ENCODE data around the gene PLEKHH2. TPM values are rescaled to one million over a fixed set of nuclear protein-coding genes. Genes with fewer than 3 reads are reported as not detected.
"Not testable (repeated sequence)": the region's sequence is repeated elsewhere in the genome, so short reads cannot be mapped to it uniquely, and the experiment has no call there.

The PLEKHH2 gene
- total RNA-seq, 2 donors from 2014 or later, result 0.26 TPM; not detected in 1

DNA sequence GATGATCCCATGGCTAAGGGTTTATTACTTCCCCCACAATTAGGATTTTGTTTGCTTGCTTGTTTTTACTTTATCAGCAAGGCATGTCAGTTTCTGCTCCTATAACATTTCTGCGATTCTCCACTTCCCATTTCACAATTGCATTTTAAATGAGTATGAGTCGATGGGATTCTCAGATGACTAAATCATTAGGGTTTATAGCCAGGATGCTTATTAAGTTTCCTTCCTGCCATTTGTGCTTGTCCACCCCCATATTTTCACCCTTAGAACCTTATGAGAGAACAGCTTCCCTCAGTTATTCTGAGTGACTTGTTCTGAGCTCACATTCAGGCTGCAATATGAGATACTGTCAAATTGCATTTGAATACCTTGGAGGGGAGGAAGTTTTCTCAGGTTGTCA is 77.1 kb downstream of the PLEKHH2 start:
- DNase-seq (ENCODE audit: low spot score) (no peak), ATAC-seq (no peak)
- H3K27me3 Mint-ChIP-seq, result peaks cover 15 to 59% of the 10 kb centered on the region in 2 donors
- H3K27ac Mint-ChIP-seq, result no peak overlapping the region
- H3K4me1 Mint-ChIP-seq (ENCODE audit: low read depth in 2 of 2), result no peaks in the 10 kb centered on the region
- no peaks in the 10 kb centered on the region for H3K36me3 Mint-ChIP-seq
- no peaks in the 10 kb centered on the region for H3K9me3 Mint-ChIP-seq
- H3K4me3 Mint-ChIP-seq, result no peak overlapping the region

- DNase-seq (ENCODE audit: low spot score) (no peak), ATAC-seq (no peak)
- Mint-ChIP-seq H3K4me3 (no peak overlapping the region), H3K9me3 (no peaks in the 10 kb centered on the region), H3K36me3 (no peaks in the 10 kb centered on the region), H3K27me3 (peaks cover 15 to 47% of the 10 kb centered on the region in 2 donors), H3K27ac (no peak overlapping the region), H3K4me1 (ENCODE audit: low read depth in 2 of 2) (no peaks in the 10 kb centered on the region)
Measured at GRCh38 chr2:43715300-43716098, 78.4 kb downstream of the PLEKHH2 start.

DNA sequence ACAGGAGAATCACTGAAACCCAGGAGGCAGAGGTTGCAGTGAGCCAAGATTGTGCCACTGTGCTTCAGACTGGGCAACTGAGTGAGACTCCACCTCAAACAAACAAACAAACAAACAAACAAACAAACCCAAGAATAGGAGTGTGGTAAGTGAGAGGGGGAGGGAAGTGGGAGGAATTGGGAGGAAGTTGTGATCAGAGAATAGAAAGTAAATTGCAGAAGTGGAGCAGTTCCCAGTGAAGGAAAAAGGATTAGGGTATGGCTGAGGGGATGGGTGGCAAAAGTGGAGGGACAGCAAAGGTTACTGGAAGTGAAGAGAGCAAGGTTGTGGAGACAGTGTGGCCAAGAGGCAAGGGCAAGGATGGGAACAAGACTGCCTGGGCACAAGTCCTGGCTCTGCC is 80.3 kb downstream of the PLEKHH2 start:
- ATAC-seq, result peak in 1 of 2 donors; percentile 6
- Mint-ChIP-seq H3K27me3 (peaks cover 20 to 39% of the 10 kb centered on the region in 2 donors), H3K9me3 (no peaks in the 10 kb centered on the region), H3K27ac (no peak overlapping the region), H3K36me3 (no peaks in the 10 kb centered on the region), H3K4me3 (no peak overlapping the region), H3K4me1 (ENCODE audit: low read depth in 2 of 2) (no peaks in the 10 kb centered on the region)
- no peak for DNase-seq (ENCODE audit: low spot score)

- ATAC-seq (no peak), DNase-seq (ENCODE audit: low spot score) (no peak)
- H3K27ac Mint-ChIP-seq, result no peak overlapping the region
- peaks cover 24 to 39% of the 10 kb centered on the region in 2 donors for H3K27me3 Mint-ChIP-seq
- H3K36me3 Mint-ChIP-seq, result no peaks in the 10 kb centered on the region
- no peak overlapping the region for H3K4me3 Mint-ChIP-seq
- no peaks in the 10 kb centered on the region for H3K9me3 Mint-ChIP-seq
- no peaks in the 10 kb centered on the region for H3K4me1 Mint-ChIP-seq (ENCODE audit: low read depth in 2 of 2)
Measured at GRCh38 chr2:43718530-43719124, 81.6 kb downstream of the PLEKHH2 start.

- DNase-seq (ENCODE audit: low spot score) (no peak), ATAC-seq (peak in 1 of 2 donors; percentile 48)
- Mint-ChIP-seq H3K9me3 (no peaks in the 10 kb centered on the region), H3K4me3 (no peak overlapping the region), H3K27ac (no peak overlapping the region), H3K4me1 (ENCODE audit: low read depth in 2 of 2) (no peaks in the 10 kb centered on the region), H3K36me3 (no peaks in the 10 kb centered on the region), H3K27me3 (peaks cover 13 to 15% of the 10 kb centered on the region in 2 donors)
Measured at GRCh38 chr2:43724728-43725526, 87.9 kb downstream of the PLEKHH2 start.

DNA sequence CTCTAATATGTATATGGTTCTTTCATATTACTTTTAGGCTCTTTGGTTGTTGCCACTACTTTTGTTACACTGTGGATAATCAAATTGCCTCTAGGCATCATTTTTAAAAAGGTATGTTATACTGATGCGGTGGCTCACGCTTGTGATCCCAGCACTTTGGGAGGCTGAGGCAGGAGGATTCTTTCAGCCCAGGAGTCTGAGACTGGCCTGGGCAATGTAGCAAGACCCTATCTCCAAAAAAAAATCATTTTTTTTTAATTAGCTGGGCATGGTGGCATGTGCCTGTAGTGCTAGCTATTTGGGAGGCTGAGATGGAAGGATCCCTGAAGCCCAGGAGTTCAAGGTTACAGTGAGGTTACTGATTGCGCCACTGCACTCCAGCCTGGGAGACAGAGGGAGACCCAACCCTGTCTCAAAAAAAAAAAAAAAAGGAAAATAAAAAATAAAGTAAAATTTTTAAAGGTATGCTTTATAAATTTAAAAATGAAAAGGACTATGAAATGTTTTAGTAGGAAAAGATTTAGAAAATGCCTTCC is 88.7 kb downstream of the PLEKHH2 start:
- DNase-seq (ENCODE audit: low spot score) (no peak), ATAC-seq (no peak)
- no peaks in the 10 kb centered on the region for H3K9me3 Mint-ChIP-seq
- H3K4me1 Mint-ChIP-seq (ENCODE audit: low read depth in 2 of 2), result no peaks in the 10 kb centered on the region
- H3K27me3 Mint-ChIP-seq, result peaks cover 13 to 17% of the 10 kb centered on the region in 2 donors
- H3K27ac Mint-ChIP-seq, result no peak overlapping the region
- H3K36me3 Mint-ChIP-seq, result no peaks in the 10 kb centered on the region
- no peak overlapping the region for H3K4me3 Mint-ChIP-seq

DNA sequence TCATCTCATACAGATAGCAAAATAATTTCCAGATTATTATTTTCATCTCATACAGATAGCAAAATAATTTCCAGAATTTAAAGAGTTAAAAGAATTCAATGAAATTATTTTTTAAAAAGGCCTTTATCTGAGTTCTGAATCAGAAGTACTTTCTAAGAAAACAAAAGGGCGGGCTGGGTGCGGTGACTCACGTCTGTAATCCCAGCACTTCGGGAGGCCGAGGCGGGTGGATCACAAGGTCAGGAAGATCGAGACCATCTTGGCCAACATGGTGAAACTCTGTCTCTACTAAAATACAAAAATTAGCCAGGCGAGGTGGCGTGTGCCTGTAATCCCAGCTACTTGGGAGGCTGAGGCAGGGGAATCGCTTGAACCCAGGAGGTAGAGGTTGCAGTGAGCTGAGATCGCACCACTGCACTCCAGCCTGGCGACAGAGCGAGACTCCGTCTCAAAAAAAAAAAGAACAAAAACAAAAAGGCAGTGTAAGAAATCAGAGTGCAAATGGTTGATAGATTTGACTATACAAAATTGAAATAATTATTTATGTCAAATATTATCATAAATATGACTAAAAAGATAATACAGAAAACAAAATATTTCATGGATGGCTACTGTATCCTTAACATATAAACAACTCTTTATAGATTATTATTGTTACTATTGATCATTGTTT is 90.0 kb downstream of the PLEKHH2 start:
- peaks cover 14% of the 10 kb centered on the region in 2 donors for H3K27me3 Mint-ChIP-seq
- not testable (repeated sequence) for H3K4me3 Mint-ChIP-seq; H3K9me3 Mint-ChIP-seq; H3K27ac Mint-ChIP-seq; H3K4me1 Mint-ChIP-seq (ENCODE audit: low read depth in 2 of 2); ATAC-seq; H3K36me3 Mint-ChIP-seq; DNase-seq (ENCODE audit: low spot score)

DNA sequence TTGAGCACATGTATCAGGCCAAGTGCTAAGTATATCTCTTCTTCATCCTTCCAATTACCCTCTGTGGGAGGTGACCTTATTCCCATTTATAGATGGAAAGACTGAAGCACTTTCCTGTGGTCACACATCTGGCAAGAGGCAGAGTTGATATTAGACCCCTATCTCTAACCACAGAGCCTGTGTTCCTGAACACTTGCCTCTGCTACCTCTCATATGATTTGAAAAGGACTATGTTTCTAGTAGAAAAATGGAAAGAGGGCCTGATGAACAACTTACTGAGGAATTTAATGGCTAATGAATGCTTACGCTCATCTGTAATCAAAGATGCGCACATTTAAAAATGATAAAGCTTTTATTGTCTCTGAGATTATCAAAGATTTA is 90.6 kb downstream of the PLEKHH2 start:
- Mint-ChIP-seq H3K27me3 (peaks cover 18 to 19% of the 10 kb centered on the region in 2 donors), H3K9me3 (no peaks in the 10 kb centered on the region), H3K27ac (no peak overlapping the region), H3K36me3 (no peaks in the 10 kb centered on the region), H3K4me1 (ENCODE audit: low read depth in 2 of 2) (no peaks in the 10 kb centered on the region), H3K4me3 (no peak overlapping the region)
- ATAC-seq (no peak), DNase-seq (ENCODE audit: low spot score) (no peak)

GRCh38 chr2:43729491-43730174 is 92.6 kb downstream of the PLEKHH2 start:
- Mint-ChIP-seq H3K27ac (no peak overlapping the region), H3K9me3 (no peaks in the 10 kb centered on the region), H3K36me3 (no peaks in the 10 kb centered on the region), H3K4me3 (no peak overlapping the region), H3K27me3 (peaks cover 16 to 24% of the 10 kb centered on the region in 2 donors), H3K4me1 (ENCODE audit: low read depth in 2 of 2) (no peaks in the 10 kb centered on the region)
- no peak for DNase-seq (ENCODE audit: low spot score)
- no peak for ATAC-seq

DNA sequence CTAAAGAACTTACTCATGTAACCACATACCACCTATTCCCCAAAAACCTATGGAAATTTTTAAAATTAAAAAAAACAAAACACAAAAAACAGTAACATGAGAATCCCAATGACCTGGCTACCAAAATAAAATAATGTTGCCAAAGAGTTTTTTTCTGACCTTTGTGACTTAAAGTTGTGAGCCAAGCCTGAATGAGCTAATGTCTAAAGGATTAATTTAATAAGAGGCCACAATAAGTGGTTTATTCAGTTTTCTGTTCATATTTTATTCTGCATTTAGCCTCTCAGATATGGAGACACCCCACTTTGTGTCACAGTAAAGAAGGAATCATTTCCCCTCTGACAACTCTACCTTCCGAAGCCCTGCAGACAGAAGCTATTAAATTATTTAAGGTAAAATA is 94.2 kb downstream of the PLEKHH2 start:
- Mint-ChIP-seq H3K4me1 (ENCODE audit: low read depth in 2 of 2) (no peaks in the 10 kb centered on the region), H3K27me3 (peaks cover 17 to 34% of the 10 kb centered on the region in 2 donors), H3K27ac (no peak overlapping the region), H3K36me3 (no peaks in the 10 kb centered on the region), H3K4me3 (no peak overlapping the region), H3K9me3 (no peaks in the 10 kb centered on the region)
- no peak for ATAC-seq
- DNase-seq (ENCODE audit: low spot score), result no peak

DNA sequence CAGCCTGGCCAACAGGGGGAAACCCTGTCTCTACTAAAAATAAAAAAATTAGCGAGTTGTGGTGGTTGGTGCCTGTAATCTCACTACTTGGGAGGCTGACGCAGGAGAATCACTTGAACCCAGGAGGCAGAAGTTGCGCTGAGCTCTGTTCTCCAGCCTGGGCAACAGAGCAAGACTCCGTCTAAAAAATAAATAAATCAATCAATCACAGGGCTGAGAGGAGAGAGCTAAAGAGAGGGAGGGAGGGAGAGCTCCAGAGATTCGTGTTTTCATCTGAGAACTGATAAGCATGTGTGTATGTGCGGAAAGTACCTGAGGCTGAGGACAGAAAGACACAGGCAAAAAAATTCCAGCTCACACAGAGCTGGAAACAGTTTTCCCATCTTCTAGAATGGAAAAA is 99.6 kb downstream of the PLEKHH2 start:
- no peak for DNase-seq (ENCODE audit: low spot score)
- H3K27ac Mint-ChIP-seq, result no peak overlapping the region
- H3K9me3 Mint-ChIP-seq, result no peaks in the 10 kb centered on the region
- no peak for ATAC-seq
- peaks cover 26 to 64% of the 10 kb centered on the region in 2 donors for H3K27me3 Mint-ChIP-seq
- H3K36me3 Mint-ChIP-seq, result no peaks in the 10 kb centered on the region
- H3K4me1 Mint-ChIP-seq (ENCODE audit: low read depth in 2 of 2), result no peaks in the 10 kb centered on the region
- no peak overlapping the region for H3K4me3 Mint-ChIP-seq

DNA sequence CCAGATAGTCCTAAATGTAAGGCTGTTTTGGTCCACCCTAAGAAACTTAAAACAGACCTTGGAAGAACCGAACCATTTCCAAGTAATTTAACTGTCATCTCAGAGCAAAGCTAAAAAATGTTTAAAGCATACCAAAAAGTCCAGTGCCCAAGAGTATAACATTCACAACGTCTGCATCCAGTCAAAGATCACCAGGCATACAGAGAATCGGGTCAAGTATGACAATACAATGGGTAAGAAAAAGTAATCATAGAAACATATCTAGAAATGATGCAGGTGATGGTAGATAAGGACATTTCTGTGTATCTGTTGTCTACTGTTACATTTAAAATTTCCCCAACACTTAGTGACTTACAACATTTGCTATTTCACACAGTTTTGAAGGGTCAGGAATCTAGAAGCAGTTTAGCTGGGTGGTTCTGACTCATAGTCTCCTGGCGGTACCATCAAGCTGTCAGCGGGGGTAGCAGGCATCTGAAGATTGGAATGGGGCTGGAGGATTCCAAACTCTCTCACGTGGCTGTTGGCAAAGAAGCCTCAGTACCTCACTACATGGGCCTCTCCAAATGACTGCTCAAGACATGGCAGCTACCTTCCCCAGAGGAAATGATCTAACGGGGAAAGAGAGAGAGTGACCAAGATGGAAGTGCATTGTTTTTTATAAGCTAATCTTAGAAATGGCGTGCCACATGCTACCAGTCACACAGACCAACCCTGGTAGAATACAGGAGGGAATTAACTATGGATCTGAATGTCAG is 100.2 kb downstream of the PLEKHH2 start:
- ATAC-seq (no peak), DNase-seq (ENCODE audit: low spot score) (no peak)
- Mint-ChIP-seq H3K9me3 (no peaks in the 10 kb centered on the region), H3K4me1 (ENCODE audit: low read depth in 2 of 2) (no peaks in the 10 kb centered on the region), H3K27me3 (peaks cover 25 to 61% of the 10 kb centered on the region in 2 donors), H3K36me3 (no peaks in the 10 kb centered on the region), H3K4me3 (no peak overlapping the region), H3K27ac (no peak overlapping the region)

Data from natural killer cell treated with Interleukin-12 subunit alpha and Interleukin-12 subunit beta and Interleukin-15 and Interleukin-18, amount 100 ng/mL, for 72 hours (primary cell).